Smooth muscle cell (in vitro differentiated cells): ENCODE measurements around the gene DDA1. TPM values are rescaled to one million over a fixed set of nuclear protein-coding genes. Genes with fewer than 3 reads are reported as not detected.

Experiments
- DNase-seq: peaks from one replicate; lab custom pipeline; 2025; ENCODE audit not compliant: unreplicated experiment; lab: John Stamatoyannopoulos, UW
- H2AFZ ChIP-seq: fragments of 200-600 bp; sonication (generic); 2 replicates; pipeline ENCODE4 v1.6.0; 2016; ENCODE audit warnings: antibody characterized with exemption, low read depth, mild to moderate bottlenecking
- H3F3A ChIP-seq: fragments of 200-600 bp; sonication (generic); 2 replicates; pipeline ENCODE4 v1.6.0; 2017; ENCODE audit warnings: antibody characterized with exemption, low read depth
- H3K27ac ChIP-seq: fragments of 200-600 bp; sonication (generic); 2 replicates; pipeline ENCODE4 v1.5.1; 2016; ENCODE audit warnings: low read depth, mild to moderate bottlenecking
- H3K27me3 ChIP-seq: fragments of 200-600 bp; sonication (generic); 2 replicates; pipeline ENCODE4 v1.6.1; 2016; ENCODE audit warnings: low read depth, mild to moderate bottlenecking
- H3K36me3 ChIP-seq: fragments of 200-600 bp; sonication (generic); 2 replicates; pipeline ENCODE4 v1.5.1; 2016; ENCODE audit warnings: low read depth
- H3K4me1 ChIP-seq: fragments of 200-600 bp; sonication (generic); 2 replicates; pipeline ENCODE4 v1.5.1; 2016; ENCODE audit warnings: low read depth
- H3K4me2 ChIP-seq: fragments of 200-600 bp; sonication (generic); 2 replicates; pipeline ENCODE4 v1.6.0; 2016; ENCODE audit warnings: mild to moderate bottlenecking
- H3K4me3 ChIP-seq: fragments of 200-600 bp; sonication (generic); 2 replicates; pipeline ENCODE4 v1.5.1; 2016; ENCODE audit warnings: mild to moderate bottlenecking
- H3K79me2 ChIP-seq: fragments of 200-600 bp; sonication (generic); 2 replicates; pipeline ENCODE4 v1.6.0; 2016; ENCODE audit warnings: low read depth, mild to moderate bottlenecking
- H3K9ac ChIP-seq: fragments of 200-600 bp; sonication (generic); 2 replicates; pipeline ENCODE4 v1.6.0; 2016; ENCODE audit warnings: low read depth
- H3K9me3 ChIP-seq: fragments of 200-600 bp; sonication (generic); replicated peaks from 2 replicates; pipeline ENCODE4 v1.5.1; 2016; ENCODE audit warnings: low read depth
- H4K20me1 ChIP-seq: fragments of 200-600 bp; sonication (generic); 2 replicates; pipeline ENCODE4 v1.6.0; 2016; ENCODE audit warnings: low read depth
- WGBS: methylation state at CpG from one replicate; pipeline ENCODE4 v1.1.7; 2016; ENCODE audit warnings: low lambda C conversion rate; 5-methylcytosine and 5-hydroxymethylcytosine counted together
- polyA plus RNA-seq: library from polyadenylated mRNA; unstranded; fragments of >200 nt; fragmentation: Nextera tagmentation; extraction: Ambion mirVana; gene quantifications from 2 replicates; pipeline ENCODE4 v1.2.1, GENCODE V29; 2016
- total RNA-seq: library from RNA; depleted of rRNA; stranded (reverse); fragments of >200 nt; gene quantifications from 2 replicates; pipeline ENCODE4 v1.2.3, GENCODE V29; 2014
- TF ChIP-seq, protein P1 (sequence below): fragments of 200-600 bp; sonication (generic); IDR thresholded peaks from 2 replicates; pipeline ENCODE4 v1.5.1; 2017; ENCODE audit warnings: borderline replicate concordance, mild to moderate bottlenecking, antibody characterized with exemption; ENCODE audit not compliant: insufficient read depth, poor library complexity, severe bottlenecking

Gene DDA1
- total and polyA plus RNA-seq, 2 experiments from 2014 or later = 26.5 to 51.8 TPM

DNA sequence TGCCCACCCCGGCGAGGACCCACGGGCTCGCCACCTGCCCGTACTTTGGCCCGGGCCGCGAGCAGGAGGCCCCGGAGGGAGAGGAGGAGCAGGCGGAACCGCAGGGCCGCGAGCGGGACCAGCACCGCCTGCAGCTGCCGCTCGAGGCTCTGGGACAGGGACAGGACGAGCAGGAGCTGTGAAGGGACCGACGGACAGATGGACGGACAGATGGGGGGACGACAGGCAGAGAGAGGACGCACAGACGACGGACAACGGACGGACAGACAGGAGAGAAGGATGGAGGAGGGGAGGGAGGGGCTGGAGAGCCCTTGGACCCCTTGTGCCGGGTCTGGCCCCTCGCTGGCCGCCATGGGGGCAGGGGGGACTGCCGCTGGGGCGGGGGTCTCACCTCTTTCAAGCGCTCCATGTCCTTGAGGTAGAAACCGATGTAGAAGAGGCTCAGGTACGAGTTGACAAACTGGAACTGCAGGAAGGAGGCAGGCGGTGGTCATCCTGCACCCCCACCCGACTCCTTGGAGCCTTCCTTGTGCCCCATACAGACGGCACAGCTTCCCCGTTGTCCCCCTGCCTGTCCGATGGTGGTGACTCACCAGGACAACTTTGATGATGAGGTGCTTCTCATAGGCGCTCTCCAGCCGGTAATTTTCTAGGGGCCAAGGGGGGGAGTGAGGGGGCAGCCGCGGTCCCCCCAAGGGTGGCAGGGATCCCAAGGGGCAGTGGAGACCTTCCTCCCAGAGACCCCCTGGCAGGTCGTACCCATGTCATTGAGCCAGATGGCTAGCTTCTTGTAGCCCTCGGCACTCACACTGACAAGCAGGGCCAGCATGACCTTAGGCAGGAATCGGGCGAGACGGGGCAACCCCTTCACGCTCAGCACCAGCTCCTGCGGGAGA lies 20.3 kb downstream of the DDA1 start:
- TF ChIP-seq, protein P1, sequence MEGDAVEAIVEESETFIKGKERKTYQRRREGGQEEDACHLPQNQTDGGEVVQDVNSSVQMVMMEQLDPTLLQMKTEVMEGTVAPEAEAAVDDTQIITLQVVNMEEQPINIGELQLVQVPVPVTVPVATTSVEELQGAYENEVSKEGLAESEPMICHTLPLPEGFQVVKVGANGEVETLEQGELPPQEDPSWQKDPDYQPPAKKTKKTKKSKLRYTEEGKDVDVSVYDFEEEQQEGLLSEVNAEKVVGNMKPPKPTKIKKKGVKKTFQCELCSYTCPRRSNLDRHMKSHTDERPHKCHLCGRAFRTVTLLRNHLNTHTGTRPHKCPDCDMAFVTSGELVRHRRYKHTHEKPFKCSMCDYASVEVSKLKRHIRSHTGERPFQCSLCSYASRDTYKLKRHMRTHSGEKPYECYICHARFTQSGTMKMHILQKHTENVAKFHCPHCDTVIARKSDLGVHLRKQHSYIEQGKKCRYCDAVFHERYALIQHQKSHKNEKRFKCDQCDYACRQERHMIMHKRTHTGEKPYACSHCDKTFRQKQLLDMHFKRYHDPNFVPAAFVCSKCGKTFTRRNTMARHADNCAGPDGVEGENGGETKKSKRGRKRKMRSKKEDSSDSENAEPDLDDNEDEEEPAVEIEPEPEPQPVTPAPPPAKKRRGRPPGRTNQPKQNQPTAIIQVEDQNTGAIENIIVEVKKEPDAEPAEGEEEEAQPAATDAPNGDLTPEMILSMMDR = no peak
- no peak overlapping the region for H2AFZ ChIP-seq
- no peaks in the 10 kb centered on the region for H3K9me3 ChIP-seq
- no peak for DNase-seq
- no peak overlapping the region for H3K9ac ChIP-seq
- no peak overlapping the region for H3K4me3 ChIP-seq
- peaks cover 24% of the 10 kb centered on the region for H3K27me3 ChIP-seq
- H3K27ac ChIP-seq = no peak overlapping the region
- peaks cover 5% of the 10 kb centered on the region for H3F3A ChIP-seq
- H4K20me1 ChIP-seq = peaks cover 13% of the 10 kb centered on the region
- H3K79me2 ChIP-seq = no peaks in the 10 kb centered on the region
- H3K4me2 ChIP-seq = no peak overlapping the region
- 79% methylated on average over 49 of the region's 51 CpGs for WGBS
- peaks cover 20% of the 10 kb centered on the region for H3K4me1 ChIP-seq
- H3K36me3 ChIP-seq = no peaks in the 10 kb centered on the region

DNA sequence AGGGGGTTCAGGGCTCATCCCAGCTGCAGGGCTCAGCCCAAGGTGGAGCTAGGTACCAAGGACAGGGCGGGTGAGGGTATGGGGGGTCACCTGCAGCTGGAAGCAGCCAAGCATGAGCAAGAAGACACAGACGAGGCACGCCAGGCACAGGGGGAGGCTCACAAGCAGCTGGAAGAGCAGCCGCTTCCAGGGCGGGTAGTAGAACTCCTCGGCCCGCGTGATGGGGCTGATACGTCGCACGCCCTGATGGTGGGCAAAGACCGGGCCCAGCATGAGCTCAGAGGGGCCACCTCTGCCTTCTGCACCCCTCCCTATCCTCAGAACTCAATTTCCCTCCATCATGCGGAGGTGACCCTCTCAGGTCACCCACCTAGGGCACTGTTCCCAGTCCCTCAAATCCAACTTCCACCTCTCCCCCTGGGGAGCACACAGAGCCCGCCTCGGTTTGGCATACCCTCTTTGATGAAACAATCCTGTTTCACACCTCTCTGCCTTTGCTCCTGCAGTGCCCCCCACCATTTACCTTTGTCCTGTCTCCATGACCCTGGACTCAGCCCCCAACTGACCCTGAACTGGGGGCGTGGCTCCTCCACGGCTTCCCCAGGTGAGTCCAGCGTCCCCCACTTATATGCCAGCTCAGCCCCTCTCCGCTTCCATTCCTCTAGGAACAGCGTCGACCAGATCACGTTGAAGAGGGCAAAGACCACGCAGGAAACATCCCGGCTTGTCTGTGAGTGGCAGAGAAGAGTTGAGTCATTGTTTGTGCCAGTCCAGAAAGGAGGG lies 21.1 kb downstream of the DDA1 start:
- Histone ChIP-seq H3K4me2 (no peak overlapping the region), H3K79me2 (no peaks in the 10 kb centered on the region), H3K27ac (no peak overlapping the region), H3K9ac (no peak overlapping the region), H3F3A (peaks cover 5% of the 10 kb centered on the region), H3K4me1 (peaks cover 20% of the 10 kb centered on the region), H4K20me1 (peaks cover 13% of the 10 kb centered on the region), H3K4me3 (no peak overlapping the region), H3K9me3 (no peaks in the 10 kb centered on the region), H2AFZ (no peak overlapping the region), H3K27me3 (peaks cover 24% of the 10 kb centered on the region), H3K36me3 (no peaks in the 10 kb centered on the region)
- no peak for DNase-seq
- TF ChIP-seq, protein P1 = no peak
- WGBS = 94% methylated on average over 24 of the region's 24 CpGs

DNA sequence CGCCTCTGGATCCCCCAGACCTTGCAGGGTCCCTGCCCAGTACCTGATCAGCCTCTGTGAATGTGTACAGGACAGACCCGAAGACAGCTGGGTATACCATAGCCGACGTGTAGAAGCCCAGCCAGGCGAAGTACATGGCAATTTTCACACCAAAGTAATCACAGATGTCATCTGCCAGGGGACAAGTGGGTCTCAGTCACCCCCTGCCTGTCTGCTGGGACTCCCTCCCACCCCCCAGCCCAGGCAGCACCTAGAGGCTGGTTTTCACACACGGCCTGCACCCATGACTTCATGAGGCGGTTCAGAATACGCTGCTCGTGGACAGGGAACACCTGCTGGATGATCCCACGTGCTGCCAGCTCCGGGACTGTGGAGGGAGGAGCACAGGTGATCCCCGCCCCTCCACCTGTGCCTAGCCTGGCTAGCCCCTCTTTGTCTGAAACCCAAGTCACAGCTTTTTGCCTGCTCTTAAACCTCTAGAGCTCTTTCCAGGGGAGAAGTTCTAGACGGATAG lies 21.7 kb downstream of the DDA1 start:
- H3K4me3 ChIP-seq = no peak overlapping the region
- H3K79me2 ChIP-seq = no peaks in the 10 kb centered on the region
- H3F3A ChIP-seq = peaks cover 5% of the 10 kb centered on the region
- H3K27ac ChIP-seq = no peak overlapping the region
- 90% methylated on average over 13 of the region's 13 CpGs for WGBS
- H2AFZ ChIP-seq = no peak overlapping the region
- peaks cover 20% of the 10 kb centered on the region for H3K4me1 ChIP-seq
- DNase-seq = no peak
- H3K36me3 ChIP-seq = no peaks in the 10 kb centered on the region
- peaks cover 13% of the 10 kb centered on the region for H4K20me1 ChIP-seq
- no peak overlapping the region for H3K9ac ChIP-seq
- TF ChIP-seq, protein P1 = no peak
- H3K27me3 ChIP-seq = peaks cover 24% of the 10 kb centered on the region
- H3K4me2 ChIP-seq = no peak overlapping the region
- no peaks in the 10 kb centered on the region for H3K9me3 ChIP-seq
